K562 (cell line): ENCODE data around the gene CUL9. TPM values are rescaled to one million over a fixed set of nuclear protein-coding genes. Genes with fewer than 3 reads are reported as not detected.

Source experiments
- ARHGAP35 ChIP-seq: fragments of 450-650 bp; IDR thresholded peaks from 2 replicates; pipeline ENCODE4 v1.6.1; 2018; ENCODE audit not compliant: partially characterized antibody
- CAMTA2 ChIP-seq: fragments of 250-450 bp; sonication (Bioruptor Pico); conservative IDR thresholded peaks from 2 replicates; pipeline ENCODE4 v1.5.1; 2022
- CC2D1A ChIP-seq: fragments of 450-650 bp; IDR thresholded peaks from 2 replicates; pipeline ENCODE4 v1.6.1; 2017; ENCODE audit warnings: mild to moderate bottlenecking
- DMBX1 ChIP-seq: fragments of 250-450 bp; sonication (Bioruptor Pico); IDR thresholded peaks from 2 replicates; pipeline ENCODE4 v1.8.0; 2022; ENCODE audit warnings: inconsistent platforms, mild to moderate bottlenecking, moderate library complexity, borderline replicate concordance
- EGR1 ChIP-seq: fragments of 450-650 bp; conservative IDR thresholded peaks from 2 replicates; pipeline ENCODE4 v1.6.1; 2017; ENCODE audit warnings: mild to moderate bottlenecking
- ELF1 ChIP-seq: fragments of 200-800 bp; sonication (Bioruptor generic); IDR thresholded peaks from 2 replicates; pipeline ENCODE4 v1.6.1; 2016; ENCODE audit warnings: missing genetic modification characterization, missing compliant biosample characterization
- FOXP1 ChIP-seq: sonication (generic); formaldehyde crosslinking; IDR thresholded peaks from 2 replicates; pipeline ENCODE4 v1.8.0; 2022; ENCODE audit warnings: mild to moderate bottlenecking, missing genetic modification reagents
- GATA2 ChIP-seq: sonication (generic); formaldehyde crosslinking; IDR thresholded peaks from 2 replicates; pipeline ENCODE4 v1.4.0; 2020; ENCODE audit warnings: mild to moderate bottlenecking, missing genetic modification reagents
- HDAC2 ChIP-seq: fragments of 450-650 bp; IDR thresholded peaks from 2 replicates; pipeline ENCODE4 v1.6.1; 2016; ENCODE audit warnings: mild to moderate bottlenecking
- MYC ChIP-seq, 2 experiments: fragments of 250-450 bp in 1 of 2; sonication (Bioruptor Pico) in 1 of 2; IDR thresholded peaks; 2 replicates each; pipeline versions ENCODE4 v1.5.1 to v1.6.1; 2012 to 2021; ENCODE audit warnings: low read depth in 2 of 2, borderline replicate concordance in 1 of 2, improper control_type of control experiment in 1 of 2, low read length in 1 of 2, mild to moderate bottlenecking in 1 of 2, moderate library complexity in 1 of 2
- PTRF ChIP-seq: fragments of 450-650 bp; IDR thresholded peaks from 2 replicates; pipeline ENCODE4 v1.6.1; 2016; ENCODE audit warnings: mild to moderate bottlenecking, missing genetic modification characterization, missing compliant biosample characterization
- RB1 ChIP-seq: fragments of 450-650 bp; IDR thresholded peaks from 2 replicates; pipeline ENCODE4 v1.6.1; 2017; ENCODE audit warnings: low read depth, mild to moderate bottlenecking
- RBM22 ChIP-seq: fragments of 200-400 bp; formaldehyde crosslinking; IDR thresholded peaks from 2 replicates; pipeline ENCODE4 v1.6.1; 2018; ENCODE audit warnings: low read length, low read depth; ENCODE audit not compliant: poor library complexity, severe bottlenecking
- RBM25 ChIP-seq: fragments of 200-400 bp; formaldehyde crosslinking; IDR thresholded peaks from 2 replicates; pipeline ENCODE4 v1.6.1; 2018; ENCODE audit warnings: low read length, low read depth, moderate library complexity; ENCODE audit not compliant: severe bottlenecking
- SMARCA4 ChIP-seq: fragments of 450-650 bp; IDR thresholded peaks from 2 replicates; pipeline ENCODE4 v1.6.1; 2016
- SMARCE1 ChIP-seq: fragments of 450-650 bp; IDR thresholded peaks from 2 replicates; pipeline ENCODE4 v1.7.1; 2016; ENCODE audit warnings: mild to moderate bottlenecking
- SRSF1 ChIP-seq: fragments of 200-400 bp; formaldehyde crosslinking; IDR thresholded peaks from 2 replicates; pipeline ENCODE4 v1.6.1; 2017; ENCODE audit warnings: mild to moderate bottlenecking, low read depth, low read length, moderate library complexity
- ZFPM2 ChIP-seq: fragments of 250-450 bp; sonication (Bioruptor Pico); IDR thresholded peaks from 2 replicates; pipeline ENCODE4 v1.5.1; 2022; ENCODE audit warnings: mild to moderate bottlenecking
- ZNF121 ChIP-seq: sonication (generic); formaldehyde crosslinking; conservative IDR thresholded peaks from 2 replicates; pipeline ENCODE4 v1.8.0; 2022; ENCODE audit warnings: missing genetic modification reagents
- polyA plus RNA-seq, 8 experiments: library from polyadenylated mRNA; depleted of rRNA in 4 of 8; stranded (reverse) in 5 of 8; unstranded in 3 of 8; fragments of >200 nt; fragmentation: Nextera tagmentation in 2 of 8; fragmentation: Illumina TruSeq in 1 of 8; extraction: Ambion mirVana in 2 of 8; extraction: Trizol in 1 of 8; gene quantifications; 2 replicates each; pipeline versions ENCODE4 v1.2.1 to v1.2.3, GENCODE V29; 2011 to 2014; ENCODE audit warnings: inconsistent platforms in 1 of 8, missing spikeins in 1 of 8
- total RNA-seq, 7 experiments: library from RNA; depleted of rRNA in 6 of 7; stranded (reverse); fragments of >200 nt in 6 of 7; fragmentation: Illumina TruSeq in 2 of 7; extraction: Trizol in 2 of 7; gene quantifications; 2 replicates each; pipeline versions ENCODE4 v1.2.1 to v1.2.3, GENCODE V29; 2011 to 2021; ENCODE audit warnings: low replicate concordance in 1 of 7
- TF ChIP-seq, protein P1 (sequence below), 2 experiments: IDR thresholded peaks; 2 replicates each; pipeline ENCODE4 v1.6.1; 2012; ENCODE audit warnings: improper control_type of control experiment in 2 of 2, low read depth in 2 of 2, low read length in 2 of 2, borderline replicate concordance in 1 of 2
- TF ChIP-seq, protein P2 (sequence below): fragments of 450-650 bp; IDR thresholded peaks from 2 replicates; pipeline ENCODE4 v1.6.1; 2017; ENCODE audit warnings: antibody characterized with exemption
- TF ChIP-seq, protein P3 (sequence below), 2 experiments: fragments of 450-650 bp in 1 of 2; sonication (generic) in 1 of 2; formaldehyde crosslinking in 1 of 2; IDR thresholded peaks in 1 of 2; conservative IDR thresholded peaks in 1 of 2; 2 replicates each; pipeline versions ENCODE4 v1.6.1 to v1.8.1; 2016 to 2023; ENCODE audit warnings: mild to moderate bottlenecking in 2 of 2, moderate library complexity in 2 of 2, inconsistent platforms in 1 of 2, missing genetic modification reagents in 1 of 2

Gene CUL9
- total and polyA plus RNA-seq, 9 of the 15 experiments (the other 6 are each of a cell fraction or from before 2014, with no cell fraction given): 0.50 to 20.7 (median 6.6) TPM

DNA sequence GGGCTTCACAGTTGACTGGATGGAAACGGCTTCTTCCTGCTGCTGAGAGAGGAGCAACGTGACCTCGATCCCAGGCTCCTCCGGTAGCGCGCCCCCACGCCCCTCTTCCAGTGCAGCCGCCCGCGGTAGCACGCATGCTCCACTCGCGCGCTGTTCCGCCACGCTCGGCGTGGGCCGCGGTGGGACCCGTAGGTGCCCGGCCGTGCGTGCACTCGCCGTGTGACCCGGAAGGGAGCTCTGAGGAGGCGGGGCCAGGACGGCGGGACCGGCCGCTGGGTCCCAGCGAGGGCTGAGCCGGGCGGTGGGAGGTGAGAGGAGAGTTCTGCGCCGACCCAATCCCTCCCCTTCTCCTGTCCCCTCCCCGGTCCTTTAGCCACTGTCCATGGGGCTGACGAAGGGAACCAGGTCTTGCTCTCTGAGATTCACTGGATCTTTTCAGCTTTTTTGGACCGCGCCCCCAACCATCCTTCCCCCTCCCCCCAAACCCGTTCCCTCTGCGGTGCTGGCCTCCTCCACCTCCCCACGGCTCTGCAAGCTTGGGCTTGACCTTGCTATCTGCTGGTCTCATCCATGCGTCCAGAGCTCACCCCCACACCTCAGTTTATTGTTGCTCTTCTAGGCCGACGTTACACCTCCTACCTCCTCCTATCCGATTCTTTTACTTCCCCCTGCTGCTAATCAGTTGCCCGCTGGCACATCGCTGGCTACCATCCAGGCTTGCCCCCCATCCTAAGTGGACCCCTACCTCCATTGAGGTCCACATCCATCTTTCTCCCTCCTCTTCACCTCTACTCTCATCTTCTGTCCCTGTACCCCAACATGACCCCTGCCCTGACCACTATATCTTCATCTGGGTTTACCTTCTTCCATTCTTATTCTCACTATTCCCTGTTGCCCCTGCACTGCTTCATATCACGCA is at the start of gene CUL9 (continued):
- TF ChIP-seq, protein P1, sequence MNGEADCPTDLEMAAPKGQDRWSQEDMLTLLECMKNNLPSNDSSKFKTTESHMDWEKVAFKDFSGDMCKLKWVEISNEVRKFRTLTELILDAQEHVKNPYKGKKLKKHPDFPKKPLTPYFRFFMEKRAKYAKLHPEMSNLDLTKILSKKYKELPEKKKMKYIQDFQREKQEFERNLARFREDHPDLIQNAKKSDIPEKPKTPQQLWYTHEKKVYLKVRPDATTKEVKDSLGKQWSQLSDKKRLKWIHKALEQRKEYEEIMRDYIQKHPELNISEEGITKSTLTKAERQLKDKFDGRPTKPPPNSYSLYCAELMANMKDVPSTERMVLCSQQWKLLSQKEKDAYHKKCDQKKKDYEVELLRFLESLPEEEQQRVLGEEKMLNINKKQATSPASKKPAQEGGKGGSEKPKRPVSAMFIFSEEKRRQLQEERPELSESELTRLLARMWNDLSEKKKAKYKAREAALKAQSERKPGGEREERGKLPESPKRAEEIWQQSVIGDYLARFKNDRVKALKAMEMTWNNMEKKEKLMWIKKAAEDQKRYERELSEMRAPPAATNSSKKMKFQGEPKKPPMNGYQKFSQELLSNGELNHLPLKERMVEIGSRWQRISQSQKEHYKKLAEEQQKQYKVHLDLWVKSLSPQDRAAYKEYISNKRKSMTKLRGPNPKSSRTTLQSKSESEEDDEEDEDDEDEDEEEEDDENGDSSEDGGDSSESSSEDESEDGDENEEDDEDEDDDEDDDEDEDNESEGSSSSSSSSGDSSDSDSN (IDR thresholded peaks at IDR 0.05; ENCODE audit: borderline replicate concordance in 1 of 2, low read depth in 2 of 2, low read length in 2 of 2): 0 out of 4 replicates have a peak, but pooled peaks of 1 of the 2 experiments have one; percentile 62
- TF ChIP-seq ELF1 (tag) (peak; percentile 99), DMBX1 (CRISPR knock-in tag) (no peak), RBM25 (no peak), RBM22 (peak; percentile 91), HDAC2 (peak; percentile 50), ARHGAP35 (peak; percentile 13), MYC (IDR thresholded peaks at IDR 0.05; ENCODE audit: low read depth, low read length) (peak; percentile 93), MYC (CRISPR knock-in tag; IDR thresholded peaks at IDR 0.05; ENCODE audit: borderline replicate concordance, low read depth) (no peak; the same call in 1 of the 2 replicates), RB1 (peak; percentile 66), ZNF121 (CRISPR knock-in tag) (peak; percentile 37; the same call in 1 of the 2 replicates), CC2D1A (no peak), ZFPM2 (CRISPR knock-in tag) (peak; percentile 92; the same call in 1 of the 2 replicates), EGR1 (peak; percentile 59), SMARCE1 (peak; percentile 42; the same call in 1 of the 2 replicates), FOXP1 (peak; percentile 99), PTRF (tag) (no peak), SMARCA4 (peak; percentile 56; the same call in 1 of the 2 replicates), CAMTA2 (CRISPR knock-in tag) (0 out of 2 replicates have a peak, but pooled peaks have one; percentile 54), GATA2 (CRISPR knock-in tag) (0 out of 2 replicates have a peak, but pooled peaks have one; percentile 40), SRSF1 (0 out of 2 replicates have a peak, but pooled peaks have one; percentile 54)
- TF ChIP-seq, protein P2, sequence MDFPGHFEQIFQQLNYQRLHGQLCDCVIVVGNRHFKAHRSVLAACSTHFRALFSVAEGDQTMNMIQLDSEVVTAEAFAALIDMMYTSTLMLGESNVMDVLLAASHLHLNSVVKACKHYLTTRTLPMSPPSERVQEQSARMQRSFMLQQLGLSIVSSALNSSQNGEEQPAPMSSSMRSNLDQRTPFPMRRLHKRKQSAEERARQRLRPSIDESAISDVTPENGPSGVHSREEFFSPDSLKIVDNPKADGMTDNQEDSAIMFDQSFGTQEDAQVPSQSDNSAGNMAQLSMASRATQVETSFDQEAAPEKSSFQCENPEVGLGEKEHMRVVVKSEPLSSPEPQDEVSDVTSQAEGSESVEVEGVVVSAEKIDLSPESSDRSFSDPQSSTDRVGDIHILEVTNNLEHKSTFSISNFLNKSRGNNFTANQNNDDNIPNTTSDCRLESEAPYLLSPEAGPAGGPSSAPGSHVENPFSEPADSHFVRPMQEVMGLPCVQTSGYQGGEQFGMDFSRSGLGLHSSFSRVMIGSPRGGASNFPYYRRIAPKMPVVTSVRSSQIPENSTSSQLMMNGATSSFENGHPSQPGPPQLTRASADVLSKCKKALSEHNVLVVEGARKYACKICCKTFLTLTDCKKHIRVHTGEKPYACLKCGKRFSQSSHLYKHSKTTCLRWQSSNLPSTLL: 0 out of 2 replicates have a peak, but pooled peaks have one; percentile 18
- TF ChIP-seq, protein P3, sequence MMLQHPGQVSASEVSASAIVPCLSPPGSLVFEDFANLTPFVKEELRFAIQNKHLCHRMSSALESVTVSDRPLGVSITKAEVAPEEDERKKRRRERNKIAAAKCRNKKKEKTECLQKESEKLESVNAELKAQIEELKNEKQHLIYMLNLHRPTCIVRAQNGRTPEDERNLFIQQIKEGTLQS (IDR thresholded peaks at IDR 0.05): 0 out of 2 replicates have a peak, but pooled peaks have one; percentile 5
- TF ChIP-seq, protein P3 (CRISPR knock-in tag; conservative IDR thresholded peaks at IDR 0.05): no peak
